ENCODE measurements around the gene RIPOR3.

Gene RIPOR3

GRCh38 chr20:50690650-50691572 lies at the start of gene RIPOR3:
RIPOR3 (minus strand) TSS chr20:50691542; CDS start chr20:50691128, 414 bp downstream.
- H3K9ac ChIP-seq (ENCODE audit: low read length in 2 of 2), result peak within 1 kb of the TSS; percentile 51 to 57
- no peaks in the 10 kb centered on the region for H3K27me3 ChIP-seq (ENCODE audit: control insufficient read depth in 1 of 2, insufficient read depth in 2 of 2, low read length in 2 of 2)
- peak within 1 kb of the TSS; percentile 24 for H3K27ac ChIP-seq (ENCODE audit: low read length)

GRCh38 chr20:50737352-50737751 lies 46.0 kb upstream of the RIPOR3 start:
- H3K9ac ChIP-seq (ENCODE audit: low read length in 2 of 2), result no peak overlapping the region
- no peaks in the 10 kb centered on the region for H3K4me1 ChIP-seq (ENCODE audit: control insufficient read depth, insufficient read depth, low read length)
- H3K4me3 ChIP-seq (ENCODE audit: low read length in 2 of 2), result no peak overlapping the region
- no peaks in the 10 kb centered on the region for H3K9me3 ChIP-seq (ENCODE audit: control insufficient read depth in 2 of 2, low read length in 2 of 2)
- H3K27ac ChIP-seq (ENCODE audit: low read length), result no peak overlapping the region
- no peaks in the 10 kb centered on the region for H3K27me3 ChIP-seq (ENCODE audit: control insufficient read depth in 1 of 2, insufficient read depth in 2 of 2, low read length in 2 of 2)
- H3K36me3 ChIP-seq (ENCODE audit: control insufficient read depth in 2 of 2, insufficient read depth in 2 of 2, low read length in 2 of 2), result no peaks in the 10 kb centered on the region

More at GRCh38 chr20:50690650-50691572, at the start of gene RIPOR3:
- H3K9me3 ChIP-seq (ENCODE audit: control insufficient read depth in 2 of 2, low read length in 2 of 2), result no peaks in the 10 kb centered on the region
- H3K4me3 ChIP-seq (ENCODE audit: low read length in 2 of 2), result peak within 1 kb of the TSS; percentile 62 to 71
- peaks cover 22% of the 10 kb centered on the region for H3K4me1 ChIP-seq (ENCODE audit: control insufficient read depth, insufficient read depth, low read length)
- H3K36me3 ChIP-seq (ENCODE audit: control insufficient read depth in 2 of 2, insufficient read depth in 2 of 2, low read length in 2 of 2), result no peaks in the 10 kb centered on the region

GRCh38 chr20:50735813-50736212 lies 44.5 kb upstream of the RIPOR3 start:
- Histone ChIP-seq H3K36me3 (ENCODE audit: control insufficient read depth in 2 of 2, insufficient read depth in 2 of 2, low read length in 2 of 2) (no peaks in the 10 kb centered on the region), H3K4me3 (ENCODE audit: low read length in 2 of 2) (no peak overlapping the region), H3K27me3 (ENCODE audit: control insufficient read depth in 1 of 2, insufficient read depth in 2 of 2, low read length in 2 of 2) (no peaks in the 10 kb centered on the region), H3K9me3 (ENCODE audit: control insufficient read depth in 2 of 2, low read length in 2 of 2) (no peaks in the 10 kb centered on the region), H3K4me1 (ENCODE audit: control insufficient read depth, insufficient read depth, low read length) (peaks cover 7% of the 10 kb centered on the region), H3K27ac (ENCODE audit: low read length) (no peak overlapping the region), H3K9ac (ENCODE audit: low read length in 2 of 2) (no peak overlapping the region)

GRCh38 chr20:50734730-50735679 lies 43.7 kb upstream of the RIPOR3 start:
- no peak overlapping the region for H3K27ac ChIP-seq (ENCODE audit: low read length)
- H3K36me3 ChIP-seq (ENCODE audit: control insufficient read depth in 2 of 2, insufficient read depth in 2 of 2, low read length in 2 of 2), result no peaks in the 10 kb centered on the region
- H3K9ac ChIP-seq (ENCODE audit: low read length in 2 of 2), result no peak overlapping the region
- no peak overlapping the region for H3K4me3 ChIP-seq (ENCODE audit: low read length in 2 of 2)
- H3K9me3 ChIP-seq (ENCODE audit: control insufficient read depth in 2 of 2, low read length in 2 of 2), result no peaks in the 10 kb centered on the region
- peaks cover 13% of the 10 kb centered on the region for H3K4me1 ChIP-seq (ENCODE audit: control insufficient read depth, insufficient read depth, low read length)
- no peaks in the 10 kb centered on the region for H3K27me3 ChIP-seq (ENCODE audit: control insufficient read depth in 1 of 2, insufficient read depth in 2 of 2, low read length in 2 of 2)

GRCh38 chr20:50733644-50734349 lies 42.5 kb upstream of the RIPOR3 start:
- H3K4me3 ChIP-seq (ENCODE audit: low read length in 2 of 2), result no peak overlapping the region

GRCh38 chr20:50731930-50732690 lies 40.8 kb upstream of the RIPOR3 start:
- no peaks in the 10 kb centered on the region for H3K27me3 ChIP-seq (ENCODE audit: control insufficient read depth in 1 of 2, insufficient read depth in 2 of 2, low read length in 2 of 2)
- H3K9ac ChIP-seq (ENCODE audit: low read length in 2 of 2), result peak overlapping the region; percentile 52 to 62
- H3K36me3 ChIP-seq (ENCODE audit: control insufficient read depth in 2 of 2, insufficient read depth in 2 of 2, low read length in 2 of 2), result no peaks in the 10 kb centered on the region
- no peaks in the 10 kb centered on the region for H3K9me3 ChIP-seq (ENCODE audit: control insufficient read depth in 2 of 2, low read length in 2 of 2)
- peak overlapping the region; percentile 78 to 86 for H3K4me3 ChIP-seq (ENCODE audit: low read length in 2 of 2)
- peaks cover 13% of the 10 kb centered on the region for H3K4me1 ChIP-seq (ENCODE audit: control insufficient read depth, insufficient read depth, low read length)
- H3K27ac ChIP-seq (ENCODE audit: low read length), result no peak overlapping the region

More at GRCh38 chr20:50733644-50734349, 42.5 kb upstream of the RIPOR3 start:
- no peaks in the 10 kb centered on the region for H3K9me3 ChIP-seq (ENCODE audit: control insufficient read depth in 2 of 2, low read length in 2 of 2)
- H3K9ac ChIP-seq (ENCODE audit: low read length in 2 of 2), result no peak overlapping the region
- H3K36me3 ChIP-seq (ENCODE audit: control insufficient read depth in 2 of 2, insufficient read depth in 2 of 2, low read length in 2 of 2), result no peaks in the 10 kb centered on the region
- H3K27me3 ChIP-seq (ENCODE audit: control insufficient read depth in 1 of 2, insufficient read depth in 2 of 2, low read length in 2 of 2), result no peaks in the 10 kb centered on the region
- peaks cover 13% of the 10 kb centered on the region for H3K4me1 ChIP-seq (ENCODE audit: control insufficient read depth, insufficient read depth, low read length)
- H3K27ac ChIP-seq (ENCODE audit: low read length), result no peak overlapping the region

- peak within 1 kb of the TSS; percentile 52 to 62 for H3K9ac ChIP-seq (ENCODE audit: low read length in 2 of 2)
- no peaks in the 10 kb centered on the region for H3K27me3 ChIP-seq (ENCODE audit: control insufficient read depth in 1 of 2, insufficient read depth in 2 of 2, low read length in 2 of 2)
- H3K36me3 ChIP-seq (ENCODE audit: control insufficient read depth in 2 of 2, insufficient read depth in 2 of 2, low read length in 2 of 2), result no peaks in the 10 kb centered on the region
- peak within 1 kb of the TSS; percentile 78 to 86 for H3K4me3 ChIP-seq (ENCODE audit: low read length in 2 of 2)
- H3K9me3 ChIP-seq (ENCODE audit: control insufficient read depth in 2 of 2, low read length in 2 of 2), result no peaks in the 10 kb centered on the region
- peak within 1 kb of the TSS; percentile 41 for H3K27ac ChIP-seq (ENCODE audit: low read length)
- peaks cover 13% of the 10 kb centered on the region for H3K4me1 ChIP-seq (ENCODE audit: control insufficient read depth, insufficient read depth, low read length)
Measured at GRCh38 chr20:50731055-50731929, 40.0 kb upstream of the RIPOR3 start, which contains the start of gene PARD6B. PARD6B (plus strand) TSS chr20:50731580; CDS start chr20:50731787, 207 bp downstream.

- Histone ChIP-seq H3K4me1 (ENCODE audit: control insufficient read depth, insufficient read depth, low read length) (peaks cover 13% of the 10 kb centered on the region), H3K9ac (ENCODE audit: low read length in 2 of 2) (peak overlapping the region; percentile 51 to 52), H3K27me3 (ENCODE audit: control insufficient read depth in 1 of 2, insufficient read depth in 2 of 2, low read length in 2 of 2) (no peaks in the 10 kb centered on the region), H3K27ac (ENCODE audit: low read length) (peak overlapping the region; percentile 41), H3K36me3 (ENCODE audit: control insufficient read depth in 2 of 2, insufficient read depth in 2 of 2, low read length in 2 of 2) (no peaks in the 10 kb centered on the region), H3K9me3 (ENCODE audit: control insufficient read depth in 2 of 2, low read length in 2 of 2) (no peaks in the 10 kb centered on the region), H3K4me3 (ENCODE audit: low read length in 2 of 2) (peak overlapping the region; percentile 78 to 86)
Measured at GRCh38 chr20:50730765-50731054, 39.4 kb upstream of the RIPOR3 start.

Measured in stomach smooth muscle (tissue), 2 donors.